Measurements from ENCODE around the gene ATAD1. TPM values are rescaled to one million over a fixed set of nuclear protein-coding genes. Genes with fewer than 3 reads are reported as not detected.
"Not testable (repeated sequence)": the region's sequence is repeated elsewhere in the genome, so short reads cannot be mapped to it uniquely, and the experiment has no call there.

ATAD1 gene
- total and polyA plus RNA-seq, 2 of the 4 experiments (the other 2 are of a cell fraction) = 12.7 to 21.9 TPM

GRCh38 chr10:87846711-87847110, 28.7 kb upstream of the ATAD1 start:
- H3K27ac ChIP-seq (ENCODE audit: insufficient read depth, low read length); H4K5ac ChIP-seq (ENCODE audit: low read depth, low read length); H4K8ac ChIP-seq (ENCODE audit: low read depth in 2 of 2, low read length in 2 of 2); H2AK5ac ChIP-seq (ENCODE audit: low read depth, low read length); H3K36me3 ChIP-seq (ENCODE audit: control insufficient read depth, insufficient read depth, low read length); POLR2A ChIA-PET (ENCODE audit: unreplicated experiment); DNase-seq; H3K4me3 ChIP-seq (ENCODE audit: insufficient read depth, low read depth, low read length); H2BK20ac ChIP-seq (ENCODE audit: low read depth, low read length); H2AFZ ChIP-seq (replicated peaks; ENCODE audit: low read length, poor library complexity); H2BK15ac ChIP-seq (ENCODE audit: low read depth, low read length); H3K9ac ChIP-seq (ENCODE audit: low read depth, low read length); H4K20me1 ChIP-seq (ENCODE audit: insufficient read depth, low read length); H3K18ac ChIP-seq (ENCODE audit: low read depth, low read length); H3K4ac ChIP-seq (ENCODE audit: low read depth, low read length); H3K14ac ChIP-seq (replicated peaks; ENCODE audit: low read depth, low read length); H3K4me1 ChIP-seq (ENCODE audit: control insufficient read depth, insufficient read depth, low read length); intact Hi-C loops (cut with micrococcal nuclease); BruUV-seq (replicated peaks); H4K91ac ChIP-seq (ENCODE audit: insufficient read depth, low read depth, low read length); dilution Hi-C loops (cut with HindIII; ENCODE audit: low sequenced_read_pairs, unreplicated experiment); H2BK120ac ChIP-seq (ENCODE audit: low read depth, low read length); H3K9me3 ChIP-seq (ENCODE audit: control insufficient read depth, insufficient read depth, low read length); H3K23ac ChIP-seq (ENCODE audit: low read depth, low read length); H3K4me2 ChIP-seq (ENCODE audit: low read depth, low read length); CTCF ChIA-PET; in situ Hi-C loops (cut with MboI; ENCODE audit: low sequenced_read_pairs); ATAC-seq (ENCODE audit: low read depth); H3K79me1 ChIP-seq (ENCODE audit: low read depth in 1 of 2, low read length in 2 of 2); H3K27me3 ChIP-seq (ENCODE audit: control insufficient read depth, insufficient read depth, low read length); H3K56ac ChIP-seq (ENCODE audit: extremely low read depth, insufficient read depth, low read length); H2AK9ac ChIP-seq (replicated peaks; ENCODE audit: low read depth, low read length, poor library complexity); H2BK5ac ChIP-seq (ENCODE audit: low read depth, low read length, poor library complexity, severe bottlenecking): not testable (repeated sequence)
- no CpG with 5 or more reads among the region's 8 CpGs for WGBS, 2 experiments (ENCODE audit: extremely low coverage in 2 of 2, insufficient read length in 1 of 2)
- TF ChIP-seq CEBPB (IDR thresholded peaks at IDR 0.05; ENCODE audit: low read depth, low read length) = 0 out of 2 replicates have a peak, but pooled peaks have one; percentile 15
- peaks cover 14% of the 10 kb centered on the region for H3K9me1 ChIP-seq (ENCODE audit: insufficient read depth, low read length)

All from IMR-90 (cell line).